ENCODE results near the gene CHMP5. TPM values are rescaled to one million over a fixed set of nuclear protein-coding genes. Genes with fewer than 3 reads are reported as not detected.
A peak's percentile ranks its signal among the peaks of the same experiment; 100 is the strongest.

The CHMP5 gene
- total RNA-seq, 4 donors from 2014 or later, result 43.7 to 60.3 (median 50.7) TPM

GRCh38 chr9:33257276-33257675 is 7.6 kb upstream of the CHMP5 start:
- no peak for DNase-seq (ENCODE audit: low spot score in 2 of 2)
- Histone ChIP-seq H3K27ac (no peak overlapping the region), H3K36me3 (peaks cover 98% of the 10 kb centered on the region), H3K9me3 (no peaks in the 10 kb centered on the region), H3K4me3 (no peak overlapping the region), H3K27me3 (no peaks in the 10 kb centered on the region), H3K4me1 (peaks cover 5% of the 10 kb centered on the region)
- 90% methylated on average over 4 of the region's 4 CpGs for WGBS
- TF ChIP-seq POLR2A (IDR thresholded peaks at IDR 0.05) (no peak), CTCF (IDR thresholded peaks at IDR 0.05) (no peak), EP300 (IDR thresholded peaks at IDR 0.05) (no peak), POLR2AphosphoS5 (IDR thresholded peaks at IDR 0.05) (no peak)

DNA sequence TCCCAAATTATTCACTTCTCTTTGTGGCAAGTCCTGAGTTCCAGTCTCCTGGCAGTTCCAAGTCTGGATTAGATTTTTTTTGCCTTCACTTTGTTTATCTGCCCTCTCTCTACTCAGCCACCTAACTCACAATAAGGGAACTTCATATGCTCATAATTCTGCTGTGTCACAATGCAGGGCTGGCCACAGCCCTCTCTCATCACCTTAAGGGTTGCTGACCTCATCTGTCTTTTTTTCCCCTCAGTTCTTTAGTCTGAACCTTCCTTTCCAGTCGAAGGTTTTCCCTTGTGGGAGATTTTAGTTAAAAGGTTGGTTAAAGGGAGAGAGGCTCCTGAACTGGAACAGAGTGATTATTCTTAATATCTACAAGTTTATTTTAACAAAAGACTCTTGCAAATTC is 4.5 kb upstream of the CHMP5 start:
- Histone ChIP-seq H3K4me3 (no peak overlapping the region), H3K27me3 (no peaks in the 10 kb centered on the region), H3K4me1 (peaks cover 23% of the 10 kb centered on the region), H3K27ac (no peak overlapping the region), H3K9me3 (no peaks in the 10 kb centered on the region), H3K36me3 (peaks cover 71% of the 10 kb centered on the region)
- WGBS, result 88% methylated on average over 1 of the region's 1 CpG
- no peak for DNase-seq (ENCODE audit: low spot score in 2 of 2)
- no peak for TF ChIP-seq POLR2AphosphoS5 (IDR thresholded peaks at IDR 0.05)
- TF ChIP-seq EP300 (IDR thresholded peaks at IDR 0.05), result no peak
- no peak for TF ChIP-seq CTCF (IDR thresholded peaks at IDR 0.05)
- TF ChIP-seq POLR2A (IDR thresholded peaks at IDR 0.05), result no peak

DNA sequence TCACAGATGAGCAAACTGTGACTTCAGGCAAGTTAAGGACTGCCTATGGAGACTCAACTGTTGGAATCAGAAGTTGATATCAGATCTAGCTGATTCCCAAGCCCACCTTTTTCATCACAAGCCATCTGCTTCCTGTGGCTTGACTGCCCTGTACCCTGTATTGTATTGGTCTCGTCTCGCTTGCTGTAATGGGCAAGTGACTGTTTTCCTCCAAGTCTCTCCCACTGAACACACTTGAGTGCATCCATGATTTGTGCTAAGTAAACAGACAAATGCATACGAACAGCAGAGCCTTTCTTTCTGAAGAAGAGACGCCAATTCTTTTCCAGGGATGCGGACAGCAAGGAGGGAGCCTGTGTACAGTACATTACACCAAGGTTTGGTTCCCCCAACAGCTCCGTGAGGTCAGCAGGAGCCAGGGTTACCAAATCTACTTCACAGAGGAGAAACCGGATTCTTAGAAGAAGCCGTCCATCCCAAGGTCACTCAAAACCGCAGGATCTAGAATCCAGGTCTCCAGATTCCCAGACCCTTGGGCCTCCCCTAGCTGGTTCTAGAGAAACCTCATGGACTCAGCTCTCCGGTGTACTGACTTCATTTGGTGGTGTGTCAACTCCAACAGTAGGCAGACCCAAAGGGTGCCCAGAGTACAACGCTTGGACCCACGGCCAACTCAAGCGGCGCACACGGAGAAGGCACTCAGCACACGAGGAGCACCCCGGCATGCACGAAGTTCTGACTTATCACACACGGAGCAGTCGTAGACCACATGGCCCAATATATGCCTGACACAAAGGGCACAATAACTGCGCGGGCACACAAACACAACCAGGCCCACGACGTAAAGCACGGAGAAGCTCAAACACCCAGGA is 1.5 kb upstream of the CHMP5 start:
- DNase-seq (ENCODE audit: low spot score in 2 of 2), result no peak
- Histone ChIP-seq H3K4me1 (peaks cover 42% of the 10 kb centered on the region), H3K27me3 (no peaks in the 10 kb centered on the region), H3K36me3 (peaks cover 61% of the 10 kb centered on the region), H3K4me3 (peak overlapping the region; percentile 99), H3K27ac (peak overlapping the region; percentile 95), H3K9me3 (no peaks in the 10 kb centered on the region)
- WGBS, result 8% methylated on average over 9 of the region's 25 CpGs
- TF ChIP-seq POLR2AphosphoS5 (IDR thresholded peaks at IDR 0.05), result no peak
- no peak for TF ChIP-seq CTCF (IDR thresholded peaks at IDR 0.05)
- TF ChIP-seq POLR2A (IDR thresholded peaks at IDR 0.05), result no peak
- TF ChIP-seq EP300 (IDR thresholded peaks at IDR 0.05), result no peak

DNA sequence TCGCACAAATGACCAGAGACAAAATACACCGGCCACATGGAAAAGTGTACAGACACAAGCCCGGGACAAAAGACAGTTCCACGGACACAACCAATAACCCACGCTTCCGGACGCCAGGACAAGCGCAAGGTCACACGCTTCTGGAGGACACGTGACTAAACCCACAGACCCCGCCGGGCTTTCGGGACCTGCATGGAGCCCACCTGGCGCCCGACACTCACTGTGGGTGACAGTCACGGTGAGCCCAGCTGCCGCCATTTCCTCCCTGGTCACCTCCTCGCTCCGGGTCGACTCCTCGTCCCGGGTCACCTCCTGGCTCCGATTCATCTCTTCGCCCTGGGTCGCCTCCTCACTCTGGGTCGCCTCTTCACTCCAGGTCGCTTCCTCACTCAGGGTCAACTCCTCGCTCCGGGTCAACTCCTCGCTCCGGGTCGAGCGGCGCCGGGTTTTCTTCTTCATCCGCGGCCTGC is 811 bp upstream of the CHMP5 start:
- Histone ChIP-seq H3K4me1 (peaks cover 42% of the 10 kb centered on the region), H3K9me3 (no peaks in the 10 kb centered on the region), H3K27me3 (no peaks in the 10 kb centered on the region), H3K4me3 (peak overlapping the region; percentile 99), H3K36me3 (peaks cover 61% of the 10 kb centered on the region), H3K27ac (peak overlapping the region; percentile 95)
- TF ChIP-seq CTCF (IDR thresholded peaks at IDR 0.05), result no peak
- TF ChIP-seq POLR2A (IDR thresholded peaks at IDR 0.05), result no peak
- no peak for TF ChIP-seq EP300 (IDR thresholded peaks at IDR 0.05)
- no peak for TF ChIP-seq POLR2AphosphoS5 (IDR thresholded peaks at IDR 0.05)
- under 1% methylated on average over 19 of the region's 37 CpGs for WGBS
- DNase-seq (ENCODE audit: low spot score in 2 of 2), result peak; percentile 85 to 86

- TF ChIP-seq POLR2A (IDR thresholded peaks at IDR 0.05), result no peak
- WGBS, result 20% methylated on average over 13 of the region's 13 CpGs
- Histone ChIP-seq H3K9me3 (no peaks in the 10 kb centered on the region), H3K4me1 (peaks cover 42% of the 10 kb centered on the region), H3K27ac (peak overlapping the region; percentile 95), H3K27me3 (no peaks in the 10 kb centered on the region), H3K36me3 (peaks cover 61% of the 10 kb centered on the region), H3K4me3 (peak overlapping the region; percentile 99)
- DNase-seq (ENCODE audit: low spot score in 2 of 2), result no peak
Observed at GRCh38 chr9:33265211-33265865, 489 bp downstream of the CHMP5 start.

Measured in suprapubic skin (tissue), 4 donors.